ENCODE measurements around the gene GPR137.
A peak's percentile ranks its signal among the peaks of the same experiment; 100 is the strongest.

The GPR137 gene

DNA sequence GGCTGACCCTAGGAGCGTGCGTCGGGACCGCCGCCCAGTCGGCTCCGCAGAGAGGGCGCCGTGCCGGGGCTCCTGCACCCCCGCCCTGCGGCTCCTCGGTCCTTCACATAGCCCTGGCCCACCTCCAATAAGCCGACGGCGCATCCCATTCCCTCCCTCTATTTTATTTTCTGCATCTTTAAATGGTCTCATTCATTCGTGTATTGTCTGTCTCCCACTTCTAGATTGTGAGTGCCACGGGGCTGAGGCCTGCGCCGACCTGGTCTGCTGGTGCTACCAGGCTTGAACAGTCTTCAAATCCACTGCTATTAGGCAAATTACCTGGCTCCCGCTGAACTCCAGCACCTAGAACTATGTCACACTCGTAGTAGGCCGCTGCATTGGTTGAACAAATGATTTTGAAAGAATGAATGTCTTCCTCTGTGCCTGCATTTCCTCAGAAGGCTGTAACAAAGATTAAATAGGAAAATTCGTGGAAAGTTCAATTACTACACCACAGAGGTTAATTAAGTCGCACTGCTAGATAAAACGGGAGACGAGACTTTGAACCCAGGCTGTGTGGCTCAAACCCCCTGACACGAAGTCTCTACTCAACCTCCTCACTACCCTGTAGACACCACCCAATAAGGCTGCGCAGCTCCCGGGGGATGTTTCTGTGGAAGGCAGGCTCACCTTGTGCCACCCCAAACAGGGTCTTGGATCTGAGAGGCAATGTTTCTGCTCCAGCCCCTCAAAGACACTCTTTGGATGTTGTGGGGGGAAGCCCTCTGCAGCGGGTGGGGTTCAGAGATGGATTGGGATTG lies 37.7 kb upstream of the GPR137 start:
- peak overlapping the region; percentile 78 for H3K4me3 ChIP-seq (ENCODE audit: low read length)
- H3K36me3 ChIP-seq (ENCODE audit: control insufficient read depth, low read length) = peaks cover 33% of the 10 kb centered on the region
- H3F3A ChIP-seq (ENCODE audit: control insufficient read depth, insufficient read depth) = peaks cover 29% of the 10 kb centered on the region
- no peak for TF ChIP-seq EZH2phosphoT487 (IDR thresholded peaks at IDR 0.05; ENCODE audit: borderline replicate concordance, low read length)
- no peaks in the 10 kb centered on the region for H3K9me2 ChIP-seq (replicated peaks; ENCODE audit: control insufficient read depth, low read length)
- peaks cover 2% of the 10 kb centered on the region; the same call in 1 of the 2 replicates for H4K20me1 ChIP-seq (ENCODE audit: control insufficient read depth, insufficient read depth, low read depth, low read length)
- peaks cover 62% of the 10 kb centered on the region for H3K4me1 ChIP-seq (ENCODE audit: control insufficient read depth, low read length)
- no peak overlapping the region for H3K27ac ChIP-seq (ENCODE audit: low read depth, low read length)
- H3K4me2 ChIP-seq (ENCODE audit: low read length) = peak overlapping the region; percentile 85
- H3K79me2 ChIP-seq (ENCODE audit: control insufficient read depth, low read length) = peaks cover 42% of the 10 kb centered on the region
- H3K9me3 ChIP-seq (ENCODE audit: control insufficient read depth, insufficient read depth, low read length) = no peaks in the 10 kb centered on the region
- no peaks in the 10 kb centered on the region for H3K27me3 ChIP-seq (ENCODE audit: control insufficient read depth, low read length)

DNA sequence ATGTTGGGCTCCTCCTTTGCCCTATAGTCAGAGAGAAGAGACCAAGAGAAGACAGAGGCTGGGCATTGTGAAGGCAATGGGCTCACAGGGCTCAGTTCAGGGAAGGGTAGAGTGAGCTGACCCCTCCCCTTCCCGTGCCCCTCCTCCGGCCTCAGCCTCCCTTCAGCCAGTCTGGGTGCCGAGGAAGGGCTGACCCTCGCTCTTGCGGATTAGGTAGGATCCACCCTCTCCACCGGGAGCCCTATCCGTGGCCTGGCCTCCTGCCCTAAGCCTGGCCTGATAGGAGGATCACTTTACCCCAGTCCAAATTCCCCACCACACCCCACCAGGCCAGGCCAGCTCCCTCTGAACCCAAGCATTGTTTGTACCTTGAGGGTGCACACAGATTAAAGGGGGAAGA lies 37.1 kb upstream of the GPR137 start:
- H3K4me3 ChIP-seq (ENCODE audit: low read length) = no peak overlapping the region

DNA sequence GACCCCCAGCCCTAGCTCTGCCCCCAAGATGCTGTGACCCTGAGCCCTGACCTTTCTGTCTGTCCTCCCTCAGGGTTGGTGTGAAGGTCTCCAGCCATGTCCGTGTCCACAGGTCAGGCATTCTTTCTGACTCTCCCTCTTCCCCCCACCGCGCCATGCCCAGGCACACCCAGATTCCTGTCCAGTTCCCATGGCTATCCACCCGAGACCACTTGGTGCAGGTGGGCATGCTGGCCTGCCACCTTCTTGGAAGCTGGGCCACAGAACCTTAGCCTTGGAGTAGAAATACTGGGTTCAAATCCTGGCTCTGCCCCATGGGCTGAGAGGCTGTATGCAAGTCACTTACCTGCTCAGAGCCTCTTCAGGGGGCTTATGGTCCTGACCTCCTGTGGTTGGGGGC lies 36.6 kb upstream of the GPR137 start:
- Histone ChIP-seq H3K79me2 (ENCODE audit: control insufficient read depth, low read length) (peaks cover 36% of the 10 kb centered on the region), H3K36me3 (ENCODE audit: control insufficient read depth, low read length) (peaks cover 22% of the 10 kb centered on the region), H3F3A (ENCODE audit: control insufficient read depth, insufficient read depth) (peaks cover 24% of the 10 kb centered on the region), H3K9me3 (ENCODE audit: control insufficient read depth, insufficient read depth, low read length) (no peaks in the 10 kb centered on the region), H3K27me3 (ENCODE audit: control insufficient read depth, low read length) (no peaks in the 10 kb centered on the region), H3K9me2 (replicated peaks; ENCODE audit: control insufficient read depth, low read length) (no peaks in the 10 kb centered on the region), H3K4me2 (ENCODE audit: low read length) (no peak overlapping the region), H4K20me1 (ENCODE audit: control insufficient read depth, insufficient read depth, low read depth, low read length) (peaks cover 5% of the 10 kb centered on the region; the same call in 1 of the 2 replicates), H3K4me3 (ENCODE audit: low read length) (no peak overlapping the region), H3K4me1 (ENCODE audit: control insufficient read depth, low read length) (peaks cover 54% of the 10 kb centered on the region), H3K27ac (ENCODE audit: low read depth, low read length) (no peak overlapping the region)
- TF ChIP-seq EZH2phosphoT487 (IDR thresholded peaks at IDR 0.05; ENCODE audit: borderline replicate concordance, low read length) = no peak
- TF ChIP-seq, protein P1, sequence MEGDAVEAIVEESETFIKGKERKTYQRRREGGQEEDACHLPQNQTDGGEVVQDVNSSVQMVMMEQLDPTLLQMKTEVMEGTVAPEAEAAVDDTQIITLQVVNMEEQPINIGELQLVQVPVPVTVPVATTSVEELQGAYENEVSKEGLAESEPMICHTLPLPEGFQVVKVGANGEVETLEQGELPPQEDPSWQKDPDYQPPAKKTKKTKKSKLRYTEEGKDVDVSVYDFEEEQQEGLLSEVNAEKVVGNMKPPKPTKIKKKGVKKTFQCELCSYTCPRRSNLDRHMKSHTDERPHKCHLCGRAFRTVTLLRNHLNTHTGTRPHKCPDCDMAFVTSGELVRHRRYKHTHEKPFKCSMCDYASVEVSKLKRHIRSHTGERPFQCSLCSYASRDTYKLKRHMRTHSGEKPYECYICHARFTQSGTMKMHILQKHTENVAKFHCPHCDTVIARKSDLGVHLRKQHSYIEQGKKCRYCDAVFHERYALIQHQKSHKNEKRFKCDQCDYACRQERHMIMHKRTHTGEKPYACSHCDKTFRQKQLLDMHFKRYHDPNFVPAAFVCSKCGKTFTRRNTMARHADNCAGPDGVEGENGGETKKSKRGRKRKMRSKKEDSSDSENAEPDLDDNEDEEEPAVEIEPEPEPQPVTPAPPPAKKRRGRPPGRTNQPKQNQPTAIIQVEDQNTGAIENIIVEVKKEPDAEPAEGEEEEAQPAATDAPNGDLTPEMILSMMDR (IDR thresholded peaks at IDR 0.05; ENCODE audit: low read depth, low read length, poor library complexity, severe bottlenecking) = no peak

More for the DNA sequence above, 37.1 kb upstream of the GPR137 start:
- Histone ChIP-seq H3K9me3 (ENCODE audit: control insufficient read depth, insufficient read depth, low read length) (no peaks in the 10 kb centered on the region), H3K4me1 (ENCODE audit: control insufficient read depth, low read length) (peaks cover 59% of the 10 kb centered on the region), H3K4me2 (ENCODE audit: low read length) (no peak overlapping the region), H3K9me2 (replicated peaks; ENCODE audit: control insufficient read depth, low read length) (no peaks in the 10 kb centered on the region), H3K36me3 (ENCODE audit: control insufficient read depth, low read length) (peaks cover 27% of the 10 kb centered on the region), H3K27me3 (ENCODE audit: control insufficient read depth, low read length) (no peaks in the 10 kb centered on the region), H4K20me1 (ENCODE audit: control insufficient read depth, insufficient read depth, low read depth, low read length) (peaks cover 5% of the 10 kb centered on the region; the same call in 1 of the 2 replicates), H3K27ac (ENCODE audit: low read depth, low read length) (no peak overlapping the region), H3K79me2 (ENCODE audit: control insufficient read depth, low read length) (peaks cover 39% of the 10 kb centered on the region), H3F3A (ENCODE audit: control insufficient read depth, insufficient read depth) (peaks cover 29% of the 10 kb centered on the region)
- no peak for TF ChIP-seq EZH2phosphoT487 (IDR thresholded peaks at IDR 0.05; ENCODE audit: borderline replicate concordance, low read length)
- TF ChIP-seq, protein P1 (IDR thresholded peaks at IDR 0.05; ENCODE audit: low read depth, low read length, poor library complexity, severe bottlenecking) = no peak
